K562 (cell line): ENCODE measurements around the gene PHF3. TPM values are rescaled to one million over a fixed set of nuclear protein-coding genes. Genes with fewer than 3 reads are reported as not detected.

Experiments
- ATAC-seq: fragments of 200-7000 bp; cut with Tn5 transposase; 3 replicates; pipeline ENCODE4 v1.9.1; 2020; ENCODE audit warnings: moderate library complexity
- BruUV-seq: library from RNA; stranded (reverse); fragments of 400-500 nt; replicated peaks from 2 replicates; lab custom pipeline; 2021; lab: Mats Ljungman, UMichigan
- CTCF ChIA-PET: fragments of 300-600 bp; formaldehyde crosslinking; extraction: SDS; loops from one replicate; lab custom pipeline; 2021; ENCODE audit warnings: low intra/inter-chr PET ratio; lab: Yijun Ruan, JAX
- POLR2A ChIA-PET: fragments of 300-600, 350-650 bp; sonication (Branson Sonifier 250); formaldehyde crosslinking; extraction: SDS; loops from one replicate; lab custom pipeline; 2021; ENCODE audit warnings: antibody characterized with exemption, inconsistent platforms; lab: Yijun Ruan, JAX
- DNase-seq, 4 experiments: peaks; one replicate each; pipeline versions ENCODE4 v3.0.0 to v3.0.0-alpha.2; 2011 to 2018; ENCODE audit warnings: low spot score in 3 of 4, mixed read lengths in 3 of 4; ENCODE audit errors: extremely low read depth in 1 of 4
- FAIRE-seq: peaks from 2 replicates; lab custom pipeline; 2011; peaks lifted over from hg19 to GRCh38; lab: Jason Lieb, UNC
- H2AFZ ChIP-seq: 2 replicates; pipeline ENCODE4 v1.6.0; 2011; ENCODE audit warnings: low read depth, low read length, control low read depth, inconsistent platforms
- H3K27ac ChIP-seq: fragments of 200-600 bp; 3 replicates; pipeline ENCODE4 v1.8.0; 2011; ENCODE audit warnings: low read depth, mild to moderate bottlenecking, control low read depth, inconsistent platforms, low read length, moderate library complexity, mixed read lengths; ENCODE audit errors: extremely low read depth
- H3K27me3 ChIP-seq, 2 experiments: fragments of 300-600 bp in 1 of 2; 2 replicates in 1 of 2; 3 replicates in 1 of 2; pipeline versions ENCODE4 v1.6.0 to v1.8.0; 2011; ENCODE audit warnings: inconsistent platforms in 2 of 2, low read length in 2 of 2, mild to moderate bottlenecking in 1 of 2, mixed read lengths in 1 of 2, moderate library complexity in 1 of 2; ENCODE audit not compliant: control insufficient read depth in 2 of 2, insufficient read depth in 2 of 2
- H3K36me3 ChIP-seq: fragments of 300-600 bp; 3 replicates; pipeline ENCODE4 v1.8.0; 2011; ENCODE audit warnings: mild to moderate bottlenecking, low read length, inconsistent platforms; ENCODE audit not compliant: control insufficient read depth, insufficient read depth
- H3K4me1 ChIP-seq, 2 experiments: fragments of 200-600 bp in 1 of 2; replicated peaks in 1 of 2; 2 replicates in 1 of 2; 3 replicates in 1 of 2; pipeline versions ENCODE4 v1.5.1 to v1.8.0; 2011; ENCODE audit warnings: inconsistent platforms in 2 of 2, low read length in 2 of 2, mild to moderate bottlenecking in 1 of 2, mixed read lengths in 1 of 2, moderate library complexity in 1 of 2; ENCODE audit not compliant: control insufficient read depth in 2 of 2, insufficient read depth in 2 of 2
- H3K4me2 ChIP-seq: 2 replicates; pipeline ENCODE4 v1.6.1; 2011; ENCODE audit warnings: low read length, control low read depth, inconsistent platforms, mixed read lengths; ENCODE audit not compliant: insufficient read depth
- H3K4me3 ChIP-seq: fragments of 200-600 bp; sonication (generic), shearing (Covaris generic); 2 replicates; pipeline ENCODE4 v1.5.1; 2016; ENCODE audit warnings: control low read depth, inconsistent platforms
- H3K79me2 ChIP-seq: fragments of 200-600 bp; 3 replicates; pipeline ENCODE4 v1.8.0; 2011; ENCODE audit warnings: low read length, inconsistent platforms; ENCODE audit not compliant: control insufficient read depth, insufficient read depth
- H3K9ac ChIP-seq, 2 experiments: 2 replicates each; pipeline versions ENCODE4 v1.6.0 to v1.6.1; 2011; ENCODE audit warnings: low read depth in 2 of 2, low read length in 2 of 2, control low read depth in 1 of 2, inconsistent platforms in 1 of 2, mild to moderate bottlenecking in 1 of 2, mixed read lengths in 1 of 2; ENCODE audit not compliant: insufficient read depth in 1 of 2
- H3K9me1 ChIP-seq: one replicate; pipeline ENCODE4 v1.6.0; 2011; ENCODE audit warnings: inconsistent platforms, mild to moderate bottlenecking, low read length, moderate library complexity; ENCODE audit not compliant: control insufficient read depth, insufficient read depth
- H3K9me3 ChIP-seq: replicated peaks from 2 replicates; pipeline ENCODE4 v1.5.1; 2011; ENCODE audit warnings: low read depth, low read length, inconsistent platforms; ENCODE audit not compliant: control insufficient read depth, insufficient read depth
- H4K20me1 ChIP-seq: replicated peaks from 2 replicates; pipeline ENCODE4 v1.6.1; 2011; ENCODE audit warnings: low read length, inconsistent platforms, mixed read lengths; ENCODE audit not compliant: control insufficient read depth, insufficient read depth
- C11orf30 ChIP-seq: fragments of 450-650 bp; IDR thresholded peaks from 2 replicates; pipeline ENCODE4 v1.6.1; 2016; ENCODE audit warnings: low read depth, mild to moderate bottlenecking
- CEBPB ChIP-seq: fragments of 450-650 bp; IDR thresholded peaks from 2 replicates; pipeline ENCODE4 v1.6.1; 2016; ENCODE audit warnings: missing genetic modification characterization, missing compliant biosample characterization
- HNRNPK ChIP-seq: fragments of 200-400 bp; formaldehyde crosslinking; IDR thresholded peaks from one replicate; pipeline ENCODE4 v1.6.1; 2018; ENCODE audit warnings: mild to moderate bottlenecking, low read depth, low read length; ENCODE audit not compliant: poor library complexity, severe bottlenecking
- MAFG ChIP-seq: fragments of 450-650 bp; conservative IDR thresholded peaks from 2 replicates; pipeline ENCODE4 v1.6.1; 2016; ENCODE audit warnings: missing genetic modification characterization, missing compliant biosample characterization
- ZNF316 ChIP-seq: fragments of 450-650 bp; IDR thresholded peaks from 2 replicates; pipeline ENCODE4 v1.6.1; 2016
- ZNF449 ChIP-seq: fragments of 250-450 bp; sonication (Bioruptor Pico); IDR thresholded peaks from 2 replicates; pipeline ENCODE4 v1.8.0; 2022; ENCODE audit warnings: moderate library complexity, mild to moderate bottlenecking, inconsistent platforms
- WGBS: fragments of 100-300 bp; shearing (Covaris generic); methylation state at CpG from one replicate; pipeline ENCODE4 v1.1.6; 2016; ENCODE audit warnings: low coverage, mixed read lengths; ENCODE audit not compliant: insufficient coverage; ENCODE audit errors: missing lambda C conversion rate; 5-methylcytosine and 5-hydroxymethylcytosine counted together
- in situ Hi-C: fragments of 300-500 bp; cut with MboI; formaldehyde crosslinking; loops from 4 replicates; pipeline ENCODE4 v1.15.0; 2018; ENCODE audit warnings: inconsistent platforms, mixed read lengths
- intact Hi-C: fragments of 100-400 bp; cut with micrococcal nuclease; formaldehyde crosslinking; loops from 2 replicates; pipeline ENCODE4 v1.14.2; 2022
- polyA plus RNA-seq, 8 experiments: library from polyadenylated mRNA; depleted of rRNA in 4 of 8; stranded (reverse) in 5 of 8; unstranded in 3 of 8; fragments of >200 nt; fragmentation: Nextera tagmentation in 2 of 8; fragmentation: Illumina TruSeq in 1 of 8; extraction: Ambion mirVana in 2 of 8; extraction: Trizol in 1 of 8; gene quantifications; 2 replicates each; pipeline versions ENCODE4 v1.2.1 to v1.2.3, GENCODE V29; 2011 to 2014; ENCODE audit warnings: inconsistent platforms in 1 of 8, missing spikeins in 1 of 8
- total RNA-seq, 7 experiments: library from RNA; depleted of rRNA in 6 of 7; stranded (reverse); fragments of >200 nt in 6 of 7; fragmentation: Illumina TruSeq in 2 of 7; extraction: Trizol in 2 of 7; gene quantifications; 2 replicates each; pipeline versions ENCODE4 v1.2.1 to v1.2.3, GENCODE V29; 2011 to 2021; ENCODE audit warnings: low replicate concordance in 1 of 7

Gene PHF3
- total and polyA plus RNA-seq, 9 of the 15 experiments (the other 6 are each of a cell fraction or from before 2014, with no cell fraction given) = 8.1 to 51.2 (median 30.9) TPM

GRCh38 chr6:63644668-63645326, 9.2 kb downstream of the PHF3 start:
- BruUV-seq = no TSS peak
- Histone ChIP-seq H2AFZ (no peak overlapping the region), H3K9ac (no peak overlapping the region), H3K9me3 (no peaks in the 10 kb centered on the region), H3K4me2 (no peak overlapping the region), H3K79me2 (peaks cover 99% of the 10 kb centered on the region)
- in situ Hi-C loops = no loop called here
- DNase-seq = no peak
- CTCF ChIA-PET = no interaction called here
- ATAC-seq = peak; percentile 11; the same call in 2 of the 3 replicates
- 83% methylated on average over 9 of the region's 11 CpGs for WGBS
- TF ChIP-seq ZNF449 = no peak
- TF ChIP-seq, all 486 proteins: peak for 0
- Histone ChIP-seq H3K27ac (no peak overlapping the region), H3K9me1 (no peaks in the 10 kb centered on the region), H3K36me3 (peaks cover 33% of the 10 kb centered on the region), H3K4me1 (peaks cover 0 to 8% of the 10 kb centered on the region in 2 experiments; a peak in 2 of 5 replicates), H4K20me1 (peaks cover 7% of the 10 kb centered on the region), H3K27me3 (no peaks in the 10 kb centered on the region), H3K4me3 (no peak overlapping the region)
- POLR2A ChIA-PET = interaction anchor here (1.3 to 2.3 kb wide), 2 partner anchors 9 to 11 kb away, joined by 3 to 13 read pairs; partner anchors contain the start of gene PHF3
- intact Hi-C loops = no loop called here
- FAIRE-seq = no peak

GRCh38 chr6:63649269-63649668, 13.7 kb downstream of the PHF3 start:
- no peak for FAIRE-seq
- Histone ChIP-seq H2AFZ (no peak overlapping the region), H3K4me2 (no peak overlapping the region), H3K9me1 (no peaks in the 10 kb centered on the region), H3K9ac (no peak overlapping the region), H3K27me3 (no peaks in the 10 kb centered on the region), H3K4me3 (no peak overlapping the region), H3K9me3 (no peaks in the 10 kb centered on the region), H4K20me1 (no peaks in the 10 kb centered on the region; the same call in 1 of the 2 replicates), H3K4me1 (peaks cover 0 to 2% of the 10 kb centered on the region in 2 experiments; a peak in 1 of 5 replicates), H3K79me2 (peaks cover 99% of the 10 kb centered on the region), H3K27ac (no peak overlapping the region), H3K36me3 (peaks cover 16% of the 10 kb centered on the region; the same call in 2 of the 3 replicates)
- in situ Hi-C loops (no loop called here), intact Hi-C loops (no loop called here)
- no TSS peak for BruUV-seq
- no peak for DNase-seq
- CTCF ChIA-PET = no interaction called here
- POLR2A ChIA-PET = interaction anchor here (0.5 to 1.9 kb wide), 4 partner anchors 10 to 14 kb away, joined by 3 to 10 read pairs (median 4); partner anchors contain the start of gene PHF3
- 81% methylated on average over 2 of the region's 2 CpGs for WGBS
- TF ChIP-seq HNRNPK = no peak
- peak; percentile 63 for TF ChIP-seq C11orf30
- TF ChIP-seq CEBPB (tag) = 0 out of 2 replicates have a peak, but pooled peaks have one; percentile 12
- peak; percentile 49 for TF ChIP-seq MAFG
- peak; percentile 79 for TF ChIP-seq ZNF316
- ATAC-seq = peak; percentile 12; the same call in 1 of the 3 replicates
